ENCODE results near the gene TBCA.
"Not testable (repeated sequence)": the region's sequence is repeated elsewhere in the genome, so short reads cannot be mapped to it uniquely, and the experiment has no call there.

Gene TBCA

GRCh38 chr5:77709340-77709739, 66.8 kb downstream of the TBCA start:
- DNase-seq (ENCODE audit: low spot score), result no peak

- DNase-seq (ENCODE audit: low spot score), result no peak
Observed at GRCh38 chr5:77707791-77708190, 68.3 kb downstream of the TBCA start.

GRCh38 chr5:77699569-77699968, 76.6 kb downstream of the TBCA start:
- DNase-seq (ENCODE audit: low spot score), result not testable (repeated sequence)

- no peak for DNase-seq (ENCODE audit: low spot score)
Observed at GRCh38 chr5:77698920-77699319, 77.2 kb downstream of the TBCA start.

- no peak for DNase-seq (ENCODE audit: low spot score)
Observed at GRCh38 chr5:77697692-77698091, 78.4 kb downstream of the TBCA start.

GRCh38 chr5:77696120-77696519, 80.0 kb downstream of the TBCA start:
- DNase-seq (ENCODE audit: low spot score), result no peak

GRCh38 chr5:77693913-77694312, 82.2 kb downstream of the TBCA start:
- no peak for DNase-seq (ENCODE audit: low spot score)

GRCh38 chr5:77683171-77683732, 92.9 kb downstream of the TBCA start:
- no peak for DNase-seq (ENCODE audit: low spot score)

- DNase-seq (ENCODE audit: low spot score), result no peak
Observed at GRCh38 chr5:77670526-77670925, 105.6 kb downstream of the TBCA start.

GRCh38 chr5:77669677-77670076, 106.5 kb downstream of the TBCA start:
- no peak for DNase-seq (ENCODE audit: low spot score)

- DNase-seq (ENCODE audit: low spot score), result no peak
Observed at GRCh38 chr5:77663090-77663863, 112.9 kb downstream of the TBCA start.

- DNase-seq (ENCODE audit: low spot score), result no peak
Observed at GRCh38 chr5:77662635-77663034, 113.5 kb downstream of the TBCA start.

GRCh38 chr5:77658662-77659061, 117.5 kb downstream of the TBCA start:
- no peak for DNase-seq (ENCODE audit: low spot score)

- DNase-seq (ENCODE audit: low spot score), result no peak
Observed at GRCh38 chr5:77651343-77651742, 124.8 kb downstream of the TBCA start.

- no peak for DNase-seq (ENCODE audit: low spot score)
Observed at GRCh38 chr5:77650686-77651085, 125.5 kb downstream of the TBCA start.

GRCh38 chr5:77649776-77650175, 126.4 kb downstream of the TBCA start:
- DNase-seq (ENCODE audit: low spot score), result no peak

GRCh38 chr5:77645995-77646639, 130.0 kb downstream of the TBCA start:
- DNase-seq (ENCODE audit: low spot score), result no peak

GRCh38 chr5:77645158-77645994, 130.8 kb downstream of the TBCA start:
- DNase-seq (ENCODE audit: low spot score), result peak; percentile 23

- DNase-seq (ENCODE audit: low spot score), result no peak
Observed at GRCh38 chr5:77644371-77645157, 131.6 kb downstream of the TBCA start.

- no peak for DNase-seq (ENCODE audit: low spot score)
Observed at GRCh38 chr5:77643654-77644370, 132.3 kb downstream of the TBCA start.

Measured in CD4-positive, alpha-beta T cell treated with Interleukin-15 for 4 hours (primary cell).